GM18909 (cell line): Measurements from ENCODE around the gene AFAP1L2.
"Not testable (repeated sequence)": the region's sequence is repeated elsewhere in the genome, so short reads cannot be mapped to it uniquely, and the experiment has no call there.

Source experiments
- ATAC-seq: cut with Tn5 transposase; IDR thresholded peaks from one replicate; pipeline ENCODE4 v1.9.1; 2021; ENCODE audit warnings: mild to moderate bottlenecking; ENCODE audit not compliant: unreplicated experiment, poor library complexity

The AFAP1L2 gene

GRCh38 chr10:114343623-114344505, 60.4 kb downstream of the AFAP1L2 start:
- ATAC-seq, result no peak

- ATAC-seq, result no peak
These were observed 61.3 kb downstream of the AFAP1L2 start for GRCh38 chr10:114342976-114343375.

- ATAC-seq, result no peak
These were observed 63.5 kb downstream of the AFAP1L2 start for GRCh38 chr10:114340816-114341215.

GRCh38 chr10:114337510-114338462, 66.5 kb downstream of the AFAP1L2 start:
- no peak for ATAC-seq

- ATAC-seq, result no peak
These were observed 67.3 kb downstream of the AFAP1L2 start for GRCh38 chr10:114336823-114337509.

GRCh38 chr10:114335614-114336013, 68.7 kb downstream of the AFAP1L2 start:
- ATAC-seq, result no peak

GRCh38 chr10:114334301-114334700, 70.0 kb downstream of the AFAP1L2 start:
- no peak for ATAC-seq

GRCh38 chr10:114333441-114333840, 70.9 kb downstream of the AFAP1L2 start:
- ATAC-seq, result not testable (repeated sequence)

GRCh38 chr10:114332301-114333192, 71.8 kb downstream of the AFAP1L2 start:
- no peak for ATAC-seq

- ATAC-seq, result no peak
These were observed 74.5 kb downstream of the AFAP1L2 start for GRCh38 chr10:114329634-114330365.

- ATAC-seq, result no peak
These were observed 75.4 kb downstream of the AFAP1L2 start for GRCh38 chr10:114328874-114329273.

- no peak for ATAC-seq
These were observed 75.9 kb downstream of the AFAP1L2 start for GRCh38 chr10:114328441-114328812.

GRCh38 chr10:114327537-114328440, 76.5 kb downstream of the AFAP1L2 start:
- ATAC-seq, result no peak

GRCh38 chr10:114326795-114327194, 77.5 kb downstream of the AFAP1L2 start:
- ATAC-seq, result no peak

- ATAC-seq, result no peak
These were observed 81.3 kb downstream of the AFAP1L2 start for GRCh38 chr10:114323023-114323422.

GRCh38 chr10:114322344-114322743, 82.0 kb downstream of the AFAP1L2 start:
- no peak for ATAC-seq

GRCh38 chr10:114320249-114321116, 83.8 kb downstream of the AFAP1L2 start:
- no peak for ATAC-seq
